DND-41 (cell line): ENCODE measurements around the gene TNFAIP8.

Source experiments
- CTCF ChIP-seq: IDR thresholded peaks from 2 replicates; pipeline ENCODE4 v1.5.1; 2012; ENCODE audit warnings: borderline replicate concordance, low read length, moderate library complexity, mild to moderate bottlenecking; ENCODE audit not compliant: poor library complexity, severe bottlenecking; ENCODE audit errors: extremely low read depth
- EZH2 ChIP-seq: IDR thresholded peaks from 3 replicates; pipeline ENCODE4 v1.6.1; 2012; ENCODE audit warnings: borderline replicate concordance, low read depth, mild to moderate bottlenecking, moderate library complexity, low read length, inconsistent platforms; ENCODE audit not compliant: severe bottlenecking

- TF ChIP-seq CTCF (no peak), EZH2 (no peak)
Measured at GRCh38 chr5:119346394-119346793, 9.4 kb upstream of the TNFAIP8 start.
